ENCODE results near the gene LGMN.

LGMN gene

GRCh38 chr14:92759679-92760523, 11.5 kb upstream of the LGMN start:
- TF ChIP-seq TAF1 (IDR thresholded peaks at IDR 0.05; ENCODE audit: borderline replicate concordance, insufficient read depth, low read length) (no peak), FOXP2 (optimal IDR thresholded peaks at IDR 0.05; ENCODE audit: borderline replicate concordance, extremely low read depth, extremely low read length, insufficient read depth) (no peak), SIN3A (IDR thresholded peaks at IDR 0.05; ENCODE audit: borderline replicate concordance, insufficient read depth, low read length) (no peak), POLR2AphosphoS5 (IDR thresholded peaks at IDR 0.05; ENCODE audit: low read depth, low read length) (no peak)
- TF ChIP-seq, protein P1, sequence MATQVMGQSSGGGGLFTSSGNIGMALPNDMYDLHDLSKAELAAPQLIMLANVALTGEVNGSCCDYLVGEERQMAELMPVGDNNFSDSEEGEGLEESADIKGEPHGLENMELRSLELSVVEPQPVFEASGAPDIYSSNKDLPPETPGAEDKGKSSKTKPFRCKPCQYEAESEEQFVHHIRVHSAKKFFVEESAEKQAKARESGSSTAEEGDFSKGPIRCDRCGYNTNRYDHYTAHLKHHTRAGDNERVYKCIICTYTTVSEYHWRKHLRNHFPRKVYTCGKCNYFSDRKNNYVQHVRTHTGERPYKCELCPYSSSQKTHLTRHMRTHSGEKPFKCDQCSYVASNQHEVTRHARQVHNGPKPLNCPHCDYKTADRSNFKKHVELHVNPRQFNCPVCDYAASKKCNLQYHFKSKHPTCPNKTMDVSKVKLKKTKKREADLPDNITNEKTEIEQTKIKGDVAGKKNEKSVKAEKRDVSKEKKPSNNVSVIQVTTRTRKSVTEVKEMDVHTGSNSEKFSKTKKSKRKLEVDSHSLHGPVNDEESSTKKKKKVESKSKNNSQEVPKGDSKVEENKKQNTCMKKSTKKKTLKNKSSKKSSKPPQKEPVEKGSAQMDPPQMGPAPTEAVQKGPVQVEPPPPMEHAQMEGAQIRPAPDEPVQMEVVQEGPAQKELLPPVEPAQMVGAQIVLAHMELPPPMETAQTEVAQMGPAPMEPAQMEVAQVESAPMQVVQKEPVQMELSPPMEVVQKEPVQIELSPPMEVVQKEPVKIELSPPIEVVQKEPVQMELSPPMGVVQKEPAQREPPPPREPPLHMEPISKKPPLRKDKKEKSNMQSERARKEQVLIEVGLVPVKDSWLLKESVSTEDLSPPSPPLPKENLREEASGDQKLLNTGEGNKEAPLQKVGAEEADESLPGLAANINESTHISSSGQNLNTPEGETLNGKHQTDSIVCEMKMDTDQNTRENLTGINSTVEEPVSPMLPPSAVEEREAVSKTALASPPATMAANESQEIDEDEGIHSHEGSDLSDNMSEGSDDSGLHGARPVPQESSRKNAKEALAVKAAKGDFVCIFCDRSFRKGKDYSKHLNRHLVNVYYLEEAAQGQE (IDR thresholded peaks at IDR 0.05; ENCODE audit: insufficient read depth in 1 of 2, low read depth in 2 of 2, low read length in 2 of 2): no peak

DNA sequence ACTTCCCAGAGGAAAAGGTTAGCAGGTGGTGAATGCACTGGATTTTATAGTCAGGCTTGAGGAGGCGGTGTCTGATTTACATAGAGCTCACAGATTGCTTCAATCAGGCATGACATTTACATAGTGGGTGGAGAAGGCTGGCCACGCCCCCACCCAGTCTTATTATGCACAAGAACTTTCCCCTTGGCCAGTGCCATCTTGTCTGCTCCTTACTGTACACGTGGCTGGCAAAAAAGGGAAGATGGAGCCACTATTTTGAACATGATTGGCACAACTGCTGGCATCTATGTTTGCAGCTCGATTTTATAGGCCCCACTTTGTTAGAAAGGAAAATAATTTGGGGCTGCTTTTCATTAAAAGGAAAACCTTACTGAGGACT, 10.9 kb upstream of the LGMN start:
- TF ChIP-seq SIN3A (IDR thresholded peaks at IDR 0.05; ENCODE audit: borderline replicate concordance, insufficient read depth, low read length) (no peak), FOXP2 (optimal IDR thresholded peaks at IDR 0.05; ENCODE audit: borderline replicate concordance, extremely low read depth, extremely low read length, insufficient read depth) (no peak), TAF1 (IDR thresholded peaks at IDR 0.05; ENCODE audit: borderline replicate concordance, insufficient read depth, low read length) (no peak), POLR2AphosphoS5 (IDR thresholded peaks at IDR 0.05; ENCODE audit: low read depth, low read length) (no peak)
- TF ChIP-seq, protein P1 (IDR thresholded peaks at IDR 0.05; ENCODE audit: insufficient read depth in 1 of 2, low read depth in 2 of 2, low read length in 2 of 2): no peak

DNA sequence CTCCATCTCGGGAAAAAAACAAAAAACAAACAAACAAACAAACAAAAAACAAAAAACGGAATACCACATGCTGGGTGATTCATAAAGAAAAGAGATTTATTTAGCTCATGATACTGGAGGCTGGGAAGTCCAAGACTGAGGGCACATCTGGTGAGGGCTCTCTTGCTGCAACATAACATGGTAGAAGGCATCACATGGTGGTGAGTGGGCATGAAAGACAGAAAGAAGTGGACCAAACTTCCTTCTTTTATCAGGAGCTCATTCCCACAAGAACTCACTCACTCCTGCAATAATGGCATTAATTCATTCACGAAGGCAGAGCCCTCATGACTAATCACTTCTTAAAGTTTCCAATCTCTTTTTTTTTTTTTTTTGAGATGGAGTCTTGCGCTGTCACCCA, 8.0 kb upstream of the LGMN start:
- TF ChIP-seq SIN3A (IDR thresholded peaks at IDR 0.05; ENCODE audit: borderline replicate concordance, insufficient read depth, low read length): no peak
- no peak for TF ChIP-seq FOXP2 (optimal IDR thresholded peaks at IDR 0.05; ENCODE audit: borderline replicate concordance, extremely low read depth, extremely low read length, insufficient read depth)
- TF ChIP-seq TAF1 (IDR thresholded peaks at IDR 0.05; ENCODE audit: borderline replicate concordance, insufficient read depth, low read length): no peak
- TF ChIP-seq POLR2AphosphoS5 (IDR thresholded peaks at IDR 0.05; ENCODE audit: low read depth, low read length): no peak
- TF ChIP-seq, protein P1 (IDR thresholded peaks at IDR 0.05; ENCODE audit: insufficient read depth in 1 of 2, low read depth in 2 of 2, low read length in 2 of 2): no peak

DNA sequence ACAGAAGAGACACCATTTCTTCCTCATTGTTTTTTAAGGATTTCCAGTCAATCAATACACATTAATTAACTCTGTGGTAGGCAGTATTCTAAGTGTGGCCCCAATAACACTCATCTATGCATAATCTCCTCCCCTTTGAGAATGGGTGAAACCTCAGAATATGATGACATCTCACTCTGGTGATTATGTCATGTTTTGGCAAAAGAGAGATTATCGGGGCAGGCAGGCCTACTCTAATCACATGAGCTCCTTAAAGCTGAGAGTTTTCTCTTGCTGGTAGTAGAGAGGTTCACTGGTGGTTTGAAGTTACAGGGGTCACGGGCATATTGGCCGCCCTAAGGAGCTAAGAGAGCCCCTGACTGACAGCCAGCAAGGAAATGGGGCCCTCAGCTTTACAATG, 7.1 kb upstream of the LGMN start:
- no peak for TF ChIP-seq POLR2AphosphoS5 (IDR thresholded peaks at IDR 0.05; ENCODE audit: low read depth, low read length)
- TF ChIP-seq, protein P1 (IDR thresholded peaks at IDR 0.05; ENCODE audit: insufficient read depth in 1 of 2, low read depth in 2 of 2, low read length in 2 of 2): no peak
- TF ChIP-seq SIN3A (IDR thresholded peaks at IDR 0.05; ENCODE audit: borderline replicate concordance, insufficient read depth, low read length): no peak
- no peak for TF ChIP-seq FOXP2 (optimal IDR thresholded peaks at IDR 0.05; ENCODE audit: borderline replicate concordance, extremely low read depth, extremely low read length, insufficient read depth)
- no peak for TF ChIP-seq TAF1 (IDR thresholded peaks at IDR 0.05; ENCODE audit: borderline replicate concordance, insufficient read depth, low read length)

All from PFSK-1 (cell line).